DMS53 (cell line): ENCODE results near the gene CES2.
A peak's percentile ranks its signal among the peaks of the same experiment; 100 is the strongest.

Source experiments
- DNase-seq: peaks from one replicate; lab custom pipeline; 2025; lab: John Stamatoyannopoulos, UW

CES2 gene

GRCh38 chr16:66903544-66904427, 31.5 kb upstream of the CES2 start:
- DNase-seq = no peak

GRCh38 chr16:66904428-66904845, 30.9 kb upstream of the CES2 start:
- no peak for DNase-seq

- DNase-seq = no peak
Observed at GRCh38 chr16:66904846-66905632, 30.3 kb upstream of the CES2 start.

GRCh38 chr16:66905633-66906539, 29.4 kb upstream of the CES2 start:
- DNase-seq = peak; percentile 37

GRCh38 chr16:66906916-66907836, 28.1 kb upstream of the CES2 start:
- DNase-seq = no peak

- DNase-seq = no peak
Observed at GRCh38 chr16:66908116-66908515, 27.2 kb upstream of the CES2 start.

- no peak for DNase-seq
Observed at GRCh38 chr16:66908762-66909559, 26.4 kb upstream of the CES2 start.

- DNase-seq = no peak
Observed at GRCh38 chr16:66910175-66910940, 25.0 kb upstream of the CES2 start.

GRCh38 chr16:66911112-66911511, 24.2 kb upstream of the CES2 start:
- DNase-seq = no peak

GRCh38 chr16:66911801-66912200, 23.5 kb upstream of the CES2 start:
- no peak for DNase-seq

GRCh38 chr16:66913081-66913480, 22.2 kb upstream of the CES2 start:
- DNase-seq = no peak

- DNase-seq = no peak
Observed at GRCh38 chr16:66913711-66914110, 21.6 kb upstream of the CES2 start.

- no peak for DNase-seq
Observed at GRCh38 chr16:66914541-66914940, 20.8 kb upstream of the CES2 start.

GRCh38 chr16:66915041-66915440, 20.3 kb upstream of the CES2 start:
- DNase-seq = no peak

GRCh38 chr16:66916518-66916917, 18.8 kb upstream of the CES2 start:
- no peak for DNase-seq

GRCh38 chr16:66917741-66918140, 17.6 kb upstream of the CES2 start:
- no peak for DNase-seq

GRCh38 chr16:66918355-66918754, 17.0 kb upstream of the CES2 start:
- DNase-seq = no peak

- peak; percentile 64 for DNase-seq
Observed at GRCh38 chr16:66918803-66919568, 16.3 kb upstream of the CES2 start, which contains the start of gene CDH16. TSS of gene CDH16 (minus strand) at chr16:66918885. CDS start at chr16:66918065, 820 bp downstream.
